K562 (cell line): ENCODE data around the gene MAPT. TPM values are rescaled to one million over a fixed set of nuclear protein-coding genes. Genes with fewer than 3 reads are reported as not detected.

Source experiments
- ATAC-seq: fragments of 200-7000 bp; cut with Tn5 transposase; 3 replicates; pipeline ENCODE4 v1.9.1; 2020; ENCODE audit warnings: moderate library complexity
- BruUV-seq: library from RNA; stranded (reverse); fragments of 400-500 nt; replicated peaks from 2 replicates; lab custom pipeline; 2021; lab: Mats Ljungman, UMichigan
- CTCF ChIA-PET: fragments of 300-600 bp; formaldehyde crosslinking; extraction: SDS; loops from one replicate; lab custom pipeline; 2021; ENCODE audit warnings: low intra/inter-chr PET ratio; lab: Yijun Ruan, JAX
- POLR2A ChIA-PET: fragments of 300-600, 350-650 bp; sonication (Branson Sonifier 250); formaldehyde crosslinking; extraction: SDS; loops from one replicate; lab custom pipeline; 2021; ENCODE audit warnings: antibody characterized with exemption, inconsistent platforms; lab: Yijun Ruan, JAX
- DNase-seq, 4 experiments: peaks; one replicate each; pipeline versions ENCODE4 v3.0.0 to v3.0.0-alpha.2; 2011 to 2018; ENCODE audit warnings: low spot score in 3 of 4, mixed read lengths in 3 of 4; ENCODE audit errors: extremely low read depth in 1 of 4
- FAIRE-seq: peaks from 2 replicates; lab custom pipeline; 2011; peaks lifted over from hg19 to GRCh38; lab: Jason Lieb, UNC
- H2AFZ ChIP-seq: 2 replicates; pipeline ENCODE4 v1.6.0; 2011; ENCODE audit warnings: low read depth, low read length, control low read depth, inconsistent platforms
- H3K27ac ChIP-seq: fragments of 200-600 bp; 3 replicates; pipeline ENCODE4 v1.8.0; 2011; ENCODE audit warnings: low read depth, mild to moderate bottlenecking, control low read depth, inconsistent platforms, low read length, moderate library complexity, mixed read lengths; ENCODE audit errors: extremely low read depth
- H3K27me3 ChIP-seq, 2 experiments: fragments of 300-600 bp in 1 of 2; 2 replicates in 1 of 2; 3 replicates in 1 of 2; pipeline versions ENCODE4 v1.6.0 to v1.8.0; 2011; ENCODE audit warnings: inconsistent platforms in 2 of 2, low read length in 2 of 2, mild to moderate bottlenecking in 1 of 2, mixed read lengths in 1 of 2, moderate library complexity in 1 of 2; ENCODE audit not compliant: control insufficient read depth in 2 of 2, insufficient read depth in 2 of 2
- H3K36me3 ChIP-seq: fragments of 300-600 bp; 3 replicates; pipeline ENCODE4 v1.8.0; 2011; ENCODE audit warnings: mild to moderate bottlenecking, low read length, inconsistent platforms; ENCODE audit not compliant: control insufficient read depth, insufficient read depth
- H3K4me1 ChIP-seq, 2 experiments: fragments of 200-600 bp in 1 of 2; replicated peaks in 1 of 2; 2 replicates in 1 of 2; 3 replicates in 1 of 2; pipeline versions ENCODE4 v1.5.1 to v1.8.0; 2011; ENCODE audit warnings: inconsistent platforms in 2 of 2, low read length in 2 of 2, mild to moderate bottlenecking in 1 of 2, mixed read lengths in 1 of 2, moderate library complexity in 1 of 2; ENCODE audit not compliant: control insufficient read depth in 2 of 2, insufficient read depth in 2 of 2
- H3K4me2 ChIP-seq: 2 replicates; pipeline ENCODE4 v1.6.1; 2011; ENCODE audit warnings: low read length, control low read depth, inconsistent platforms, mixed read lengths; ENCODE audit not compliant: insufficient read depth
- H3K4me3 ChIP-seq: fragments of 200-600 bp; sonication (generic), shearing (Covaris generic); 2 replicates; pipeline ENCODE4 v1.5.1; 2016; ENCODE audit warnings: control low read depth, inconsistent platforms
- H3K79me2 ChIP-seq: fragments of 200-600 bp; 3 replicates; pipeline ENCODE4 v1.8.0; 2011; ENCODE audit warnings: low read length, inconsistent platforms; ENCODE audit not compliant: control insufficient read depth, insufficient read depth
- H3K9ac ChIP-seq, 2 experiments: 2 replicates each; pipeline versions ENCODE4 v1.6.0 to v1.6.1; 2011; ENCODE audit warnings: low read depth in 2 of 2, low read length in 2 of 2, control low read depth in 1 of 2, inconsistent platforms in 1 of 2, mild to moderate bottlenecking in 1 of 2, mixed read lengths in 1 of 2; ENCODE audit not compliant: insufficient read depth in 1 of 2
- H3K9me1 ChIP-seq: one replicate; pipeline ENCODE4 v1.6.0; 2011; ENCODE audit warnings: inconsistent platforms, mild to moderate bottlenecking, low read length, moderate library complexity; ENCODE audit not compliant: control insufficient read depth, insufficient read depth
- H3K9me3 ChIP-seq: replicated peaks from 2 replicates; pipeline ENCODE4 v1.5.1; 2011; ENCODE audit warnings: low read depth, low read length, inconsistent platforms; ENCODE audit not compliant: control insufficient read depth, insufficient read depth
- H4K20me1 ChIP-seq: replicated peaks from 2 replicates; pipeline ENCODE4 v1.6.1; 2011; ENCODE audit warnings: low read length, inconsistent platforms, mixed read lengths; ENCODE audit not compliant: control insufficient read depth, insufficient read depth
- CBFA2T3 ChIP-seq: fragments of 450-650 bp; IDR thresholded peaks from 2 replicates; pipeline ENCODE4 v1.6.1; 2017
- CC2D1A ChIP-seq: fragments of 450-650 bp; IDR thresholded peaks from 2 replicates; pipeline ENCODE4 v1.6.1; 2017; ENCODE audit warnings: mild to moderate bottlenecking
- EGR1 ChIP-seq: fragments of 450-650 bp; conservative IDR thresholded peaks from 2 replicates; pipeline ENCODE4 v1.6.1; 2017; ENCODE audit warnings: mild to moderate bottlenecking
- ETV5 ChIP-seq: sonication (generic); formaldehyde crosslinking; IDR thresholded peaks from 2 replicates; pipeline ENCODE4 v1.4.0; 2020; ENCODE audit warnings: low read depth, mild to moderate bottlenecking, missing genetic modification reagents
- PTBP1 ChIP-seq: fragments of 200-400 bp; formaldehyde crosslinking; IDR thresholded peaks from 2 replicates; pipeline ENCODE4 v1.6.1; 2017; ENCODE audit warnings: low read depth, low read length
- ZNF766 ChIP-seq: fragments of 200-800 bp; sonication (Bioruptor generic); conservative IDR thresholded peaks from 2 replicates; pipeline ENCODE4 v1.6.1; 2016; ENCODE audit warnings: missing genetic modification characterization, missing compliant biosample characterization
- WGBS: fragments of 100-300 bp; shearing (Covaris generic); methylation state at CpG from one replicate; pipeline ENCODE4 v1.1.6; 2016; ENCODE audit warnings: low coverage, mixed read lengths; ENCODE audit not compliant: insufficient coverage; ENCODE audit errors: missing lambda C conversion rate; 5-methylcytosine and 5-hydroxymethylcytosine counted together
- in situ Hi-C: fragments of 300-500 bp; cut with MboI; formaldehyde crosslinking; loops from 4 replicates; pipeline ENCODE4 v1.15.0; 2018; ENCODE audit warnings: inconsistent platforms, mixed read lengths
- intact Hi-C: fragments of 100-400 bp; cut with micrococcal nuclease; formaldehyde crosslinking; loops from 2 replicates; pipeline ENCODE4 v1.14.2; 2022
- polyA plus RNA-seq, 8 experiments: library from polyadenylated mRNA; depleted of rRNA in 4 of 8; stranded (reverse) in 5 of 8; unstranded in 3 of 8; fragments of >200 nt; fragmentation: Nextera tagmentation in 2 of 8; fragmentation: Illumina TruSeq in 1 of 8; extraction: Ambion mirVana in 2 of 8; extraction: Trizol in 1 of 8; gene quantifications; 2 replicates each; pipeline versions ENCODE4 v1.2.1 to v1.2.3, GENCODE V29; 2011 to 2014; ENCODE audit warnings: inconsistent platforms in 1 of 8, missing spikeins in 1 of 8
- total RNA-seq, 7 experiments: library from RNA; depleted of rRNA in 6 of 7; stranded (reverse); fragments of >200 nt in 6 of 7; fragmentation: Illumina TruSeq in 2 of 7; extraction: Trizol in 2 of 7; gene quantifications; 2 replicates each; pipeline versions ENCODE4 v1.2.1 to v1.2.3, GENCODE V29; 2011 to 2021; ENCODE audit warnings: low replicate concordance in 1 of 7

The MAPT gene
- total and polyA plus RNA-seq, 9 of the 15 experiments (the other 6 are each of a cell fraction or from before 2014, with no cell fraction given) = 0.04 to 1.1 (median 0.36) TPM

GRCh38 chr17:45990886-45991285, 96.5 kb downstream of the MAPT start (continued):
- TF ChIP-seq PTBP1 (no peak), EGR1 (no peak)
- TF ChIP-seq, all 486 proteins: peak for 3

- 65% methylated on average over 8 of the region's 10 CpGs for WGBS
- TF ChIP-seq ETV5 (CRISPR knock-in tag) = no peak
- TF ChIP-seq ZNF766 = no peak
- no peak for TF ChIP-seq CBFA2T3
- TF ChIP-seq CC2D1A = no peak
These were observed 97.0 kb downstream of the MAPT start for GRCh38 chr17:45991341-45991740.

More at GRCh38 chr17:45991341-45991740, 97.0 kb downstream of the MAPT start:
- Histone ChIP-seq H4K20me1 (no peaks in the 10 kb centered on the region), H2AFZ (0 out of 2 replicates have a peak overlapping the region, but pooled peaks have one; percentile 4), H3K9me1 (no peaks in the 10 kb centered on the region), H3K36me3 (no peaks in the 10 kb centered on the region), H3K4me2 (no peak overlapping the region), H3K79me2 (no peaks in the 10 kb centered on the region), H3K27me3 (no peaks in the 10 kb centered on the region), H3K9ac (no peak overlapping the region), H3K27ac (no peak overlapping the region; the same call in 2 of the 3 replicates), H3K9me3 (no peaks in the 10 kb centered on the region), H3K4me3 (no peak overlapping the region), H3K4me1 (peaks cover 0 to 5% of the 10 kb centered on the region in 2 experiments; a peak in 3 of 5 replicates)
- in situ Hi-C loops (loop anchor here (25.0 kb wide), 1 partner anchor 846 kb away; no protein-coding TSS in a partner anchor), intact Hi-C loops (no loop called here)
- FAIRE-seq (no peak), DNase-seq (no peak), ATAC-seq (no peak)
- ChIA-PET POLR2A (interaction anchor here (1.0 kb wide), 1 partner anchor 9 kb away, joined by 3 read pairs; no protein-coding TSS in a partner anchor), CTCF (interaction anchor here (0.6 kb wide), 1 partner anchor 72 kb away, joined by 3 read pairs; no protein-coding TSS in a partner anchor)
- BruUV-seq = no TSS peak
